Stimulated activated memory B cell treated with anti-CD40 and anti-IgM and Interleukin-4, amounts not matched to agents 10 μg/mL and 1 μg/mL and 100 μg/mL, for 72 hours (primary cell): Measurements from ENCODE around the gene DNAJA2.

Experiments used
- ATAC-seq: fragments of 150-1000 bp; cut with Tn5 transposase; 2 replicates; pipeline ENCODE4 v1.10.0; 2021
- H3K27ac Mint-ChIP-seq: one replicate; pipeline ENCODE4 v1.8.0; 2022; ENCODE audit warnings: mild to moderate bottlenecking, mixed read lengths
- H3K27me3 Mint-ChIP-seq: one replicate; pipeline ENCODE4 v1.8.0; 2022; ENCODE audit warnings: mixed read lengths
- H3K36me3 Mint-ChIP-seq: one replicate; pipeline ENCODE4 v1.8.0; 2022; ENCODE audit warnings: mixed read lengths
- H3K4me1 Mint-ChIP-seq: one replicate; pipeline ENCODE4 v1.8.0; 2022; ENCODE audit warnings: mixed read lengths
- H3K4me3 Mint-ChIP-seq: one replicate; pipeline ENCODE4 v1.8.0; 2022; ENCODE audit warnings: mild to moderate bottlenecking, moderate library complexity, mixed read lengths
- H3K9me3 Mint-ChIP-seq: one replicate; pipeline ENCODE4 v1.8.0; 2022; ENCODE audit warnings: mixed read lengths

Gene DNAJA2

DNA sequence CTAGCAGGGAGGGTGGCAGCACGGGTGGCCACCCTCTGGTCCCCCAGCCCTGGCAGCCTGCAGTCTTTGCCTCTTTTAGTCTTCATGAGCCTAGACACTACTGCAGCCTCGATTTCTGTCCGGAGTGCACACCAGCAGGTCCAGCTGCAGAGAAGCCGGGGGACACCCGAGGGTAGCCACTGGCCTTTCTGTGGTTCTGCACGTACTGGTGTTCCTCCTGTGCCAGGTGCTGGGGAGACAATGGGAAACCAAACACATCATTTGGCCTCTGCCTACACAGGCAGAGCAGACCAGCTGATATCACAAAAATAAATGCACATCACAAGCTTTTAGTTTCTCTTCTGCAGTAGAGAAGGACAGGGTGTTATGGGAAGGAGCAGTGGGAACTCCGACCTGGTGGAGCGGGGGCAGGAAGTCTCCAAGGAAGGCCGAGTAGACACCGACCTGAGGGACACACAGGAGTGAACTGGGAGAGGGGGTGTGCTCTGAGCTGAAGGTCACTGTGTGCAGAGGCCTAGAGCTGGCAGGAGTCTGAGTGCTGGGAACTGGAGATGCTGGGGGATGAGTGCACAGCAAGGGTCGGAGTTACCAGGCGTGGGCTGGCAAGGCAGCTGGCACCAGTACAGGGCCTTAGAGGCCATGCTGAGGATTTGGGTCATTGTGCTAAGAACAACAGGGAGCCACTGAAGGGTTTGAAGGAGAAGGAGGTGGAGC lies 66.3 kb downstream of the DNAJA2 start:
- no peaks in the 10 kb centered on the region for H3K27me3 Mint-ChIP-seq
- H3K4me3 Mint-ChIP-seq, result no peak overlapping the region
- H3K27ac Mint-ChIP-seq, result peak overlapping the region; percentile 54
- no peaks in the 10 kb centered on the region for H3K9me3 Mint-ChIP-seq
- peaks cover 12% of the 10 kb centered on the region for H3K36me3 Mint-ChIP-seq
- H3K4me1 Mint-ChIP-seq, result peaks cover 39% of the 10 kb centered on the region
- ATAC-seq, result no peak

GRCh38 chr16:46906360-46907060 lies 67.0 kb downstream of the DNAJA2 start:
- Mint-ChIP-seq H3K27me3 (no peaks in the 10 kb centered on the region), H3K27ac (no peak overlapping the region), H3K36me3 (peaks cover 12% of the 10 kb centered on the region), H3K4me3 (no peak overlapping the region), H3K4me1 (peaks cover 37% of the 10 kb centered on the region), H3K9me3 (no peaks in the 10 kb centered on the region)
- ATAC-seq, result no peak
